ENCODE data around the gene RIT2.
"Not testable (repeated sequence)": the region's sequence is repeated elsewhere in the genome, so short reads cannot be mapped to it uniquely, and the experiment has no call there.

The RIT2 gene

GRCh38 chr18:42822711-42823110 is 292.8 kb downstream of the RIT2 start:
- DNase-seq, result no peak

- DNase-seq, result no peak
Measured at GRCh38 chr18:42821492-42821891, 294.0 kb downstream of the RIT2 start.

- no peak for DNase-seq
Measured at GRCh38 chr18:42814618-42815017, 300.9 kb downstream of the RIT2 start.

GRCh38 chr18:42814184-42814583 is 301.3 kb downstream of the RIT2 start:
- DNase-seq, result no peak

GRCh38 chr18:42813570-42813969 is 301.9 kb downstream of the RIT2 start:
- no peak for DNase-seq

GRCh38 chr18:42807887-42808286 is 307.6 kb downstream of the RIT2 start:
- no peak for DNase-seq

GRCh38 chr18:42801706-42802105 is 313.8 kb downstream of the RIT2 start:
- DNase-seq, result no peak

GRCh38 chr18:42798606-42799170 is 316.8 kb downstream of the RIT2 start:
- DNase-seq, result no peak

- not testable (repeated sequence) for DNase-seq
Measured at GRCh38 chr18:42795213-42795789, 320.2 kb downstream of the RIT2 start.

- DNase-seq, result no peak
Measured at GRCh38 chr18:42792731-42793130, 322.8 kb downstream of the RIT2 start.

- no peak for DNase-seq
Measured at GRCh38 chr18:42784632-42785031, 330.9 kb downstream of the RIT2 start.

GRCh38 chr18:42782929-42783328 is 332.6 kb downstream of the RIT2 start:
- no peak for DNase-seq

GRCh38 chr18:42781298-42781815 is 334.1 kb downstream of the RIT2 start:
- DNase-seq, result no peak

- DNase-seq, result no peak
Measured at GRCh38 chr18:42780171-42780570, 335.3 kb downstream of the RIT2 start.

- no peak for DNase-seq
Measured at GRCh38 chr18:42778445-42779042, 336.9 kb downstream of the RIT2 start.

GRCh38 chr18:42778024-42778423 is 337.5 kb downstream of the RIT2 start:
- DNase-seq, result no peak

- no peak for DNase-seq
Measured at GRCh38 chr18:42773870-42774269, 341.6 kb downstream of the RIT2 start.

GRCh38 chr18:42771936-42772335 is 343.5 kb downstream of the RIT2 start:
- no peak for DNase-seq

GRCh38 chr18:42765302-42765701 is 350.2 kb downstream of the RIT2 start:
- DNase-seq, result no peak

GRCh38 chr18:42760290-42760689 is 355.2 kb downstream of the RIT2 start:
- no peak for DNase-seq

GRCh38 chr18:42758852-42759251 is 356.6 kb downstream of the RIT2 start:
- DNase-seq, result no peak

GRCh38 chr18:42756214-42756613 is 359.3 kb downstream of the RIT2 start:
- no peak for DNase-seq

GRCh38 chr18:42752916-42753315 is 362.6 kb downstream of the RIT2 start:
- DNase-seq, result no peak

GRCh38 chr18:42746794-42747193 is 368.7 kb downstream of the RIT2 start:
- DNase-seq, result no peak

GRCh38 chr18:42745931-42746330 is 369.6 kb downstream of the RIT2 start:
- DNase-seq, result no peak

All from stimulated activated CD4-positive, alpha-beta T cell treated with anti-CD3 and anti-CD28 coated beads, Interleukin-2, amount 100 ng/mL, for 48 hours (primary cell).